ENCODE data around the gene H2BK1.

GRCh38 chr7:151229249-151229648 is 19.0 kb upstream of the H2BK1 start:
- TF ChIP-seq, protein P1, sequence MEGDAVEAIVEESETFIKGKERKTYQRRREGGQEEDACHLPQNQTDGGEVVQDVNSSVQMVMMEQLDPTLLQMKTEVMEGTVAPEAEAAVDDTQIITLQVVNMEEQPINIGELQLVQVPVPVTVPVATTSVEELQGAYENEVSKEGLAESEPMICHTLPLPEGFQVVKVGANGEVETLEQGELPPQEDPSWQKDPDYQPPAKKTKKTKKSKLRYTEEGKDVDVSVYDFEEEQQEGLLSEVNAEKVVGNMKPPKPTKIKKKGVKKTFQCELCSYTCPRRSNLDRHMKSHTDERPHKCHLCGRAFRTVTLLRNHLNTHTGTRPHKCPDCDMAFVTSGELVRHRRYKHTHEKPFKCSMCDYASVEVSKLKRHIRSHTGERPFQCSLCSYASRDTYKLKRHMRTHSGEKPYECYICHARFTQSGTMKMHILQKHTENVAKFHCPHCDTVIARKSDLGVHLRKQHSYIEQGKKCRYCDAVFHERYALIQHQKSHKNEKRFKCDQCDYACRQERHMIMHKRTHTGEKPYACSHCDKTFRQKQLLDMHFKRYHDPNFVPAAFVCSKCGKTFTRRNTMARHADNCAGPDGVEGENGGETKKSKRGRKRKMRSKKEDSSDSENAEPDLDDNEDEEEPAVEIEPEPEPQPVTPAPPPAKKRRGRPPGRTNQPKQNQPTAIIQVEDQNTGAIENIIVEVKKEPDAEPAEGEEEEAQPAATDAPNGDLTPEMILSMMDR (IDR thresholded peaks at IDR 0.05) = no peak
- TF ChIP-seq POLR2A (IDR thresholded peaks at IDR 0.05) = no peak

Data from uterus (tissue), 2 donors.